Activated CD4-positive, alpha-beta T cell treated with anti-CD3 and anti-CD28 coated beads, Interleukin-2, amount 50 U/mL, for 24 hours (primary cell): ENCODE measurements around the gene EMILIN1.
"Not testable (repeated sequence)": the region's sequence is repeated elsewhere in the genome, so short reads cannot be mapped to it uniquely, and the experiment has no call there.

Experiments used
- DNase-seq, 2 donors: peaks; one replicate each; pipeline ENCODE4 v3.0.0-alpha.2; 2020; ENCODE audit warnings: low read depth in 1 of 2, low spot score in 1 of 2

The EMILIN1 gene

GRCh38 chr2:27092696-27093429, 14.4 kb downstream of the EMILIN1 start:
- no peak for DNase-seq

- no peak for DNase-seq
These were observed 15.3 kb downstream of the EMILIN1 start for GRCh38 chr2:27093430-27094352.

GRCh38 chr2:27094353-27094984, 16.1 kb downstream of the EMILIN1 start:
- DNase-seq, result no peak

- DNase-seq, result no peak
These were observed 17.0 kb downstream of the EMILIN1 start for GRCh38 chr2:27095427-27095744.

- DNase-seq, result no peak
These were observed 17.6 kb downstream of the EMILIN1 start for GRCh38 chr2:27095745-27096651.

- DNase-seq, result no peak
These were observed 18.4 kb downstream of the EMILIN1 start for GRCh38 chr2:27096748-27097297.

GRCh38 chr2:27097341-27097740, 18.9 kb downstream of the EMILIN1 start:
- DNase-seq, result no peak

- no peak for DNase-seq
These were observed 21.0 kb downstream of the EMILIN1 start for GRCh38 chr2:27099334-27099955.

- no peak for DNase-seq
These were observed 21.6 kb downstream of the EMILIN1 start for GRCh38 chr2:27100036-27100435.

- no peak for DNase-seq
These were observed 23.9 kb downstream of the EMILIN1 start for GRCh38 chr2:27102329-27102728.

GRCh38 chr2:27105981-27106380, 27.6 kb downstream of the EMILIN1 start:
- no peak for DNase-seq

- DNase-seq, result no peak
These were observed 29.8 kb downstream of the EMILIN1 start for GRCh38 chr2:27108221-27108620.

- DNase-seq, result no peak
These were observed 30.7 kb downstream of the EMILIN1 start for GRCh38 chr2:27109083-27109482.

GRCh38 chr2:27110603-27111352, 32.4 kb downstream of the EMILIN1 start:
- DNase-seq, result not testable (repeated sequence)

GRCh38 chr2:27111392-27112078, 33.1 kb downstream of the EMILIN1 start:
- DNase-seq, result not testable (repeated sequence)

GRCh38 chr2:27115519-27115918, 37.1 kb downstream of the EMILIN1 start:
- DNase-seq, result no peak

- no peak for DNase-seq
These were observed 39.6 kb downstream of the EMILIN1 start for GRCh38 chr2:27117995-27118524.

- DNase-seq, result no peak
These were observed 40.3 kb downstream of the EMILIN1 start, which contains the start of gene CGREF1 for GRCh38 chr2:27118525-27119329. Gene CGREF1 (minus strand): TSS chr2:27119128. CDS start chr2:27104366, 14,762 bp downstream.
